ENCODE data around the gene EPS8. TPM values are rescaled to one million over a fixed set of nuclear protein-coding genes. Genes with fewer than 3 reads are reported as not detected.

Gene EPS8
- total RNA-seq, 4 donors from 2014 or later = 39.0 to 85.2 (median 57.7) TPM

- no peaks in the 10 kb centered on the region for H3K9me3 ChIP-seq
- ATAC-seq = no peak
- peak overlapping the region in 2 of 4 donors; percentile 1 to 25 for H3K27ac ChIP-seq
- peaks cover 18 to 36% (median 22%) of the 10 kb centered on the region in 3 donors for H3K4me1 ChIP-seq
- no peak overlapping the region for H3K4me3 ChIP-seq
- H3K36me3 ChIP-seq = peaks cover 0 to 15% of the 10 kb centered on the region in 2 donors
- 93% methylated on average over 4 of the region's 4 CpGs for WGBS, 2 donors (ENCODE audit: low coverage in 1 of 2)
- TF ChIP-seq EP300 (IDR thresholded peaks at IDR 0.05) (no peak), POLR2AphosphoS5 (IDR thresholded peaks at IDR 0.05) (no peak), POLR2A (IDR thresholded peaks at IDR 0.05) (no peak)
- TF ChIP-seq, protein P1, sequence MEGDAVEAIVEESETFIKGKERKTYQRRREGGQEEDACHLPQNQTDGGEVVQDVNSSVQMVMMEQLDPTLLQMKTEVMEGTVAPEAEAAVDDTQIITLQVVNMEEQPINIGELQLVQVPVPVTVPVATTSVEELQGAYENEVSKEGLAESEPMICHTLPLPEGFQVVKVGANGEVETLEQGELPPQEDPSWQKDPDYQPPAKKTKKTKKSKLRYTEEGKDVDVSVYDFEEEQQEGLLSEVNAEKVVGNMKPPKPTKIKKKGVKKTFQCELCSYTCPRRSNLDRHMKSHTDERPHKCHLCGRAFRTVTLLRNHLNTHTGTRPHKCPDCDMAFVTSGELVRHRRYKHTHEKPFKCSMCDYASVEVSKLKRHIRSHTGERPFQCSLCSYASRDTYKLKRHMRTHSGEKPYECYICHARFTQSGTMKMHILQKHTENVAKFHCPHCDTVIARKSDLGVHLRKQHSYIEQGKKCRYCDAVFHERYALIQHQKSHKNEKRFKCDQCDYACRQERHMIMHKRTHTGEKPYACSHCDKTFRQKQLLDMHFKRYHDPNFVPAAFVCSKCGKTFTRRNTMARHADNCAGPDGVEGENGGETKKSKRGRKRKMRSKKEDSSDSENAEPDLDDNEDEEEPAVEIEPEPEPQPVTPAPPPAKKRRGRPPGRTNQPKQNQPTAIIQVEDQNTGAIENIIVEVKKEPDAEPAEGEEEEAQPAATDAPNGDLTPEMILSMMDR (IDR thresholded peaks at IDR 0.05) = no peak
- no peaks in the 10 kb centered on the region for H3K27me3 ChIP-seq
These were observed 156.5 kb downstream of the EPS8 start for GRCh38 chr12:15632708-15633107.

DNA sequence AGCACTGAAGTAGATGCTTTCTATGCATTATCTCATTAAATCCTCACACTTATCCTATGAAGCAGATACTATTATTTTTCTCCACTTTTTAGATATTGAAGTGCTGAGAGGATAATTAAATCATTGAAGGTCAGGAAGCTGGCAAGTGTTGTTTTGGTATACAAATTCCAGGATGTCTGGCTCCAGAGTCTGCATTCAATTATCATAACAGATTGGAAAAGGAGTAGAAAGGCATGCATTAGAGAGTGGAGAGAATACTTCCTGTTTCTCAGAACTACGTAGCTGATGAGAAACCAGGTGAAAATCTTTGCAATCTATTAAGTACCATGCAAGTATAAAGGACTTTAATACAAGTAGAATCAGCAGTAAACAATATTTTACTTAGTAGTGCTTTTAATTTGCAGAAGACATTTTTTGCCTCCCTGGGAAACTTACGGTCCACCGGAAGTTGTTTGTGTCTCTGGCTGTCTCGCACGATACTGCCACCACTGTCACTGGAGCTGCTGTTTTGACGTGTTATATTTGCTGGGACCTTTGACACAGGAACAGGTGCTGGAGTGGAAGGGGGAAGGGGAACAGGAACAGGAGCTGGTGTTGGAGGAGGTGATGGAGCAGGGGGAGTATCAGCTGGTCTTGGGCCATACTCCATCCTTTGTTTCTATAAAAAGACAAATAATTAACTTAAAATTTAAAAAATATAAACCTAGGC, 158.0 kb downstream of the EPS8 start:
- peaks cover 19 to 42% (median 23%) of the 10 kb centered on the region in 3 donors for H3K4me1 ChIP-seq
- peak overlapping the region in 3 of 4 donors; percentile 79 to 86 (median 85) for H3K27ac ChIP-seq
- no peak overlapping the region for H3K4me3 ChIP-seq
- no peaks in the 10 kb centered on the region for H3K9me3 ChIP-seq
- ATAC-seq = no peak
- peaks cover 0 to 9% of the 10 kb centered on the region in 2 donors for H3K36me3 ChIP-seq
- no peaks in the 10 kb centered on the region for H3K27me3 ChIP-seq
- TF ChIP-seq, protein P1 (IDR thresholded peaks at IDR 0.05) = no peak
- TF ChIP-seq POLR2AphosphoS5 (IDR thresholded peaks at IDR 0.05) = no peak
- TF ChIP-seq POLR2A (IDR thresholded peaks at IDR 0.05) = no peak
- 60 to 84% methylated on average over 6 of the region's 6 CpGs for WGBS, 2 donors (ENCODE audit: low coverage in 1 of 2)

DNA sequence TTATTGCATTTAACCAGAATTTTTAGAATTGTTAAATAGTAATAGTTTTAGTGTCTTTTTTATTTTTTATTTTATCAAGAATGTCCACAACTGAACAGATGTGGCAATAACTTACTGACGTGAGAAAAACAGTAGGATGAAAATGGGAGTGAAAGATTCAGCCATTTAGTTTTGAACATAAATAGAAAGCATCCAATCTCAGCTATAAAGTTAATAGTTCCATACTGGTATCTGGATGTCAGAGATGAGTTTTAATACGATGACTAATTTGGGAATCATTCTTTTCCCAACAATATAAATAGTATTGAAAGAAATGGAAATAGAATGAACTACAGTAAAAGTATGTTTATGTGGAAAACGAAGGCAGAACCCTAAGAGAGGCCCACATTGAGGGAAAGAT, 159.4 kb downstream of the EPS8 start:
- Histone ChIP-seq H3K4me3 (no peak overlapping the region), H3K36me3 (peaks cover 0 to 9% of the 10 kb centered on the region in 2 donors), H3K27me3 (no peaks in the 10 kb centered on the region), H3K9me3 (no peaks in the 10 kb centered on the region), H3K27ac (peak overlapping the region; percentile 79 to 88 (median 86)), H3K4me1 (peaks cover 19 to 42% (median 23%) of the 10 kb centered on the region in 3 donors)
- TF ChIP-seq POLR2A (IDR thresholded peaks at IDR 0.05) (no peak), EP300 (IDR thresholded peaks at IDR 0.05) (no peak), POLR2AphosphoS5 (IDR thresholded peaks at IDR 0.05) (no peak)
- TF ChIP-seq, protein P1 (IDR thresholded peaks at IDR 0.05) = no peak
- ATAC-seq = no peak
- WGBS, 2 donors (ENCODE audit: low coverage in 1 of 2) = 45 to 47% methylated on average over 3 of the region's 3 CpGs

DNA sequence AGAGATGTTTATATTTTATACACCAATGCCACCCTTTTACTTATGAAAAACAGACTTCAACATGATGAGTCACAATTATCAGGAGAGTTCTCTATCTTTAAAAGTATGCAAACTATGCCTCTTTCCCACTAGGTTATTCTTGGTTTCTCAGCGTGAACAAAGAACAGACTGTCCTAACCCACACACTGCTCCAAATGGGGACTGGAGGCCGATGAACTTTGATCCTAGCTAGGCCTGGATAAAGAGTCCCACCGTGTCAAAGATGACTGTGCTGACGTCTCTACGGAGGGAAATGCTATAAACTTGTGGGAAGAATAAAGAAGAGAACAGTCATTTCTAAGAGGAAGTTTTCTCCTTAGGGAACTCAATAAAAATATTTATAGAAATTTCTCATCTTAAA, 160.1 kb downstream of the EPS8 start:
- Histone ChIP-seq H3K9me3 (no peaks in the 10 kb centered on the region), H3K36me3 (peaks cover 0 to 13% of the 10 kb centered on the region in 2 donors), H3K27me3 (no peaks in the 10 kb centered on the region), H3K4me1 (peaks cover 19 to 42% (median 23%) of the 10 kb centered on the region in 3 donors), H3K27ac (peak overlapping the region; percentile 79 to 88 (median 86)), H3K4me3 (no peak overlapping the region)
- WGBS, 2 donors (ENCODE audit: low coverage in 1 of 2) = 0 to 15% methylated on average over 3 to 5 of the region's 5 CpGs
- TF ChIP-seq, protein P1 (IDR thresholded peaks at IDR 0.05) = no peak
- no peak for TF ChIP-seq POLR2A (IDR thresholded peaks at IDR 0.05)
- TF ChIP-seq POLR2AphosphoS5 (IDR thresholded peaks at IDR 0.05) = peak; percentile 86
- TF ChIP-seq EP300 (IDR thresholded peaks at IDR 0.05) = peak; percentile 85
- peak; percentile 97 for ATAC-seq

Data from gastroesophageal sphincter (tissue), 4 donors.